SH-SY5Y (cell line): ENCODE results near the gene LOXL3.

Source experiments
- GATA2 ChIP-seq: IDR thresholded peaks from 2 replicates; pipeline ENCODE4 v1.6.1; 2011; ENCODE audit warnings: mild to moderate bottlenecking, low read depth, low read length
- GATA3 ChIP-seq: IDR thresholded peaks from 2 replicates; pipeline ENCODE4 v1.6.1; 2011; ENCODE audit warnings: low read depth, mild to moderate bottlenecking, low read length, moderate library complexity

DNA sequence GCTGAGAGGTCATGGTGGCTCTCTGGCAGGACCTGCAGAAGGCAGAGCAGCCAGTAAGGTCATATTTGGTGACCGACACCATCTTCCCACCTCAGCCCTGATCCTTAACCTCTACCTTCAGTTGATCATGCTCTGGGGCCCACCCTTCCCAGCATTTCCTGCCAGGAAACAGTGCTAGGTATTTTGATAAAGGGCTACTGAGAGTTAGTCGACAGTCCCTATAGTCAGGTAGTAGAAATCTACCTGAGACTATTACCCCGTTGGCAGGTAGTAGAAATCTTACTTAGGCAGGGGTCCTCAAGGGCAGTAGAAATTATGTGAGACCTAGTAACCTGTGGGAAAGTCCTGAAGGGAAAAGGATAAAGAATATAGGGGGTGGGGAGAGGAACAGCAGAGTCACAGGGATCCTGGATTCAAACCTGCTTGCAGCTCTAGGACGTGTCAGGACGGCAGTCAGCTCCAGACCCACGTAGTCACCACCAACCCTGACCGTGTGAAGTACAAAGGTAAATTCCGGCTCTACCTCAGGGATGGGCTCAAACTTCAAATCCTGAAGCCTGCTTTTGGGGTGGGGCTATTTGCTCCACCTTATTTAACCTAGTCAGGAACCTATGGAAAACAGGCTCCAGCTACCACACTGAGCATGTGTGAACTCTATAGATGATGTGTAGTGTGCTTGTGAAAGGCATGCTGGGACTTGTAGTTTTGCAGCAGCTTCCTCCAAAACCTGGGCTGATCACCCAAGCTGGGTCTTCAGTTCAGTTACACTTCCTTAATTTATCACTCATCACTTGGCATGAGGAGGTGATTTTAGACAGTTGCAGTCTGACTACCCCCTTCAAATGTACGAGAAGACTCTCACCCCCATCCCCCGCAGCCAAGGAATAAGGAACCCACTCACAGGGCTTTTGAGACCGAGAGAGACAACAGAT, 27.8 kb downstream of the LOXL3 start, which contains the start of gene DQX1:
- TF ChIP-seq GATA2 (no peak), GATA3 (no peak)
